Measurements from ENCODE around the gene ALDH4A1.

ALDH4A1 gene

GRCh38 chr1:18920931-18921330, 18.6 kb upstream of the ALDH4A1 start:
- DNase-seq: no peak

GRCh38 chr1:18919956-18920355, 17.6 kb upstream of the ALDH4A1 start:
- no peak for DNase-seq

GRCh38 chr1:18919197-18919905, 17.0 kb upstream of the ALDH4A1 start:
- no peak for DNase-seq

- no peak for DNase-seq
These were observed 16.1 kb upstream of the ALDH4A1 start for GRCh38 chr1:18918417-18918816.

DNA sequence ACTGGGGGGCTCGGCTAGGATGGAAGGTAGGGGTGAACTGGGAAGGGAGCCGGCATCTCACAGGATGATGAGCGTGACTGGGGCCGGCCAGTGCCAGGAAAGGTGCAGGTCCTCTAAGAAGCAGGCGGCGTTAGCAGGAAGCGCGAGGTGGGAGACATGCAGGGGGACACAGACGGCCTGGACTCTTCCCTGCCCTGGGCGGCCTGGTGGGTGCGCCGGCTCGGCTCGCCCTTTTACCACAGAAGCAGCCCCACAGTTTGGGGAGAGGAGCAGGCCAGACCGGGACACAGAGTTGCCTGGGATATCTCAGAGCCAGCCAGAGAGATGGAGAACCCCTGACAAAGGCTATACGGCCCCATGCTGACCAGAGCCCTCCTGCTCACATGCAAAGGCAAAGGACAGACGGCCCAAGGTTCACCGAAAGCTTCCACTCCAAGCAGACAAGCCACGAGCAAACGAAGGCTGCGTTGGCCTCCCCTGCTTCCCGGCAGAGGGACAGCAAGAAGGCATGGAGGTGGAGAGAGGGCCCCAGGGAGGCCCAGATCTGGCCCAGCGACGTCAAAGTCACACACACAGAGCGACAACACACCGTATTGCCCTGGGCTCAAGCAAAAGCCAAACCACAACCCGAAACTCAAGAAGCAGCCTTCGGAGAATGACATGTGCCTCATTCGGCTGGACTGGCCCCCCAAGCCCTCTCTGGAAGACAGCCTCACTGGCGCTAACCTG, 14.9 kb upstream of the ALDH4A1 start:
- no peak for DNase-seq

DNA sequence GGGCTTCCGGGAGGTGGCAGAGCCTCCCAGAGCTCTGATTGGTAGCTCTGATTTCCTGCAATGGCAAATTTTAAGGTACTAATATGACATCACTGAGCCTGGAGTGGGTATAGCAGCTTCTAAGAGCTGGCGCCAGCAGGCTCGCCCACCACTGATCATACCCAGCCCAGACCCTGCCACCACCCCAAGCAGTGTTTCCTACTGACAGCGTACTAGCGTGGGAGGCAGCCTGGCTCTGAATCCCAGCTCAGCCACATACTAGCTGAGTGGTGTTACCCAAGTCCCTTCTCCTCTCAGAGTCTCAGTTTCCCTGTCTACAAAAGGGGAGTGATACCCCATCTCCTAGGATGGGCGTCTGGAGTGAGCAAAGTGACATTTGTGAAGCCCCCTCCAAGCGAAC, 13.0 kb upstream of the ALDH4A1 start:
- DNase-seq: no peak

DNA sequence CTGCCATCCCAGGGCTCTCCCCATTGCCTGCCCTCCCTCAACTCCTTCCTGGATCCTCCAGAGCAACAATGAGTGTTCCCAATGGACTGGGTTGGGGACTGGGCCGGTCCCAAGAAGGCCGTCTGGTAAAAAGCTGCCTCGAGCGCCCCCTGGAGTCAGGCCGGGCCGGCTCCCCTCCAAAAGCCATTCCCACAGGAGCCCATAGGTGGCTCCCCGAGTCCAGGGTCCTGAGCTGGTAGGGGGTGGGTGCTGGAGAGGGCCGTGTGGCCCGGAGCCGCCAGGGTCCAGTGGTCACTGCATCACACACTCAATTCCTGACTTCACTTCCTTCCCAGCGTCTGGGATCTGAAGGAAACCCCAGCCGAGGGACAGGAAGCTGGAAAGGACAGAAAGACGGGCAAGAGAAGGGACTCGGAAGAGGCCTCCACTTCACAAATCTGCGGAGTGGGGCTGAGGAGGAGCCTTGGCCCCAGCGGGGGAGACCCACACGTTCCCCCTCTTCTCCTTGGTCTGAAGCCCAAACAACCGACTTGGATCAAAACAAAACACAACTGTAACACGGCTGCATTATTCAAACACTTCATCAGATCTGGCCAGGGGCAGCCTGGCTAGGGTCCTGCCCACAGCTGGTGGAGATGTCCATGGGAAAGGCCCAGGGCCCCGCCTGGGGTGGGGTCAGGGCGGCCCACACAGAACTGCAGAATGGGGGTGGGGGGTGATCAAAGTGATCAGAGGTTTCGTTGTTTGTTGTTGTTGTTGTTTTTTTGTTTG, 10.9 kb upstream of the ALDH4A1 start:
- DNase-seq: peak; percentile 57

- no peak for DNase-seq
These were observed 10.2 kb upstream of the ALDH4A1 start for GRCh38 chr1:18912550-18912949.

GRCh38 chr1:18908911-18909771, 6.8 kb upstream of the ALDH4A1 start:
- DNase-seq: no peak

DNA sequence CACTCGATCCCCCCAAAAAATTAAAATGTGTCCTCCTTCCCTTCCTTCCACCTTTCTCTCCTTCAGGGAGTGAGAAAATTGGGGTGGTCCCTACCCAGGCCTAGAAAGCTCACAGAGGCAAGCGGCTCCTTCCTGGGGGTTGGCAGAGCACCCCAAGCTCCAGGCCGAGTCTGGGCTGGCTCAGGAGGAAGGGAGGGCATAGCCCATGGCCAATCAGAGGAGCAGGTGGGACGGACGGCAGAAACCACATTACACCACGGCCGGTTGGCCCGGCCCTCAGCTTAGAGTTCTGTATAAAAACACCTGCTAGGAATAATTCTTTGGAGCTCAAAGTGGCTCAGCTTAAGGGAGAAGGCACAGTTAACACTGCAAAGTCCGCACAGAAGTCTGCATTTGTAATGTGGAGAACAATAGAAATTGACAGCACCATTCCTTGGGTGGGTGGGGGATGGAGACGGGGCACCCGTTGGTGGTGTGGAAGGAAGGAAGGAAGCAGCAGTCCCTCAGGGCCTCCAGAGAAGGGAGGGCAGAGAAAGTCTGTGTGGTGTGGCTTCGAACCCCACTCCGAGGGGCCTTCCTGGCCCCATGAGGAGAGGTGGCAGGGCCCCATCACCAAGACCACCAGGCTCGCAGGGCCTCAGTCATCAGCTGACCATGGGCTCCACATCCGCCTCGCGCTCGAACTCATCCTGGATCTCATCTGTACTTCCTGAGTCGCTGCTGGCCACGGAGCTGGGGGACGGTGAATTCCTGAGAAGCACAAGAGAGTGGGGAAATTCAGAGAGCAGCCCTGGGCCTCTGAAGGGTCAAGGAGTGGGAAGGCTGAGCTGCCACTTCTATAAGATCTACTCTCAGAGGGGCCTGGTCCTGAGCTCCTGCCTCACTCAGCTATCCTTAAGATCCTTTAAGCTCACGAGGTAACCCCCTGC, 5.8 kb upstream of the ALDH4A1 start:
- no peak for DNase-seq

DNA sequence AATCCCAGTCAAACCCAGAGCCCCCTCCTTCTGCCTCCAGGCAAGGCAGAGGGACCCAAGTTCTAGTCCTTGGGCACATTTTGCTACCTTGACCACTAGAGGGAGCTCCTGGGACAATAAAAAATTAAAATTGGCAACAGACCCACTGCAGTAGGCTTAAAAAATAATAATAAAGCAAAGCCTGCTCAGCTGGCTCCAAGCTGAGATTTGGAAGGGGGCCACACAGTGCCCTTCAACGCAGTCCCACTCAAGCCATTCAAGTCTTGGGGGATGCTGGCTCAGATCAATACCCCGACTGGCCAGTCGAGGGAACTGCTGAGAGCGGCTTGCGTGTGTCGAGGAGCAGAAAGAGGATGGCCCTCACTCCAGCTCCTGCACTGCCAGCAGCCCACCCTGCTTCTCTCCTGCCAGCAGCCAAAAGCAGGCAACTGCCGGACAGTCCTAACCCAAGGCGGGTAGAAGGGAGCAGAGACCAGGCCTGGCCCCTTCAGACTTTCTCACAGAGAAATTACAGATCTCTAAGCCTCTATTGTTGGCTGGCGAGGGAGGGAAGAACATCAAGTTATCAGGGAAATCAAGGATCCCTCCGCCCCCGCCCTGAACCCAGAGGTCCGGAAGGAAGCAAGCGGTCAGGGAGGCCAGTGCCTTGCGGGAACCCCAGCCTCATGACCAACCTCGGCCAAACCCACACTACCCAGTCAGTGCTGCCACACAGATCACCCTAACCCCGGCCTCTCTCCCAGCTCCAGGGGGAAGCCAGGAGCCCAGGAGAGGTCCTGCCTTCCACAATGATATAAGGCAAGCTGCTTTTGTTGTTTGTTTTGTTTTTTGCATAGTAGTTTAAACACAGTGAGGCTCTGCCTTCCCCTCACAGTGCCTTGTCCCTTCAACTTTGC, 4.9 kb upstream of the ALDH4A1 start:
- peak; percentile 34 for DNase-seq

GRCh38 chr1:18903291-18903756, 969 bp upstream of the ALDH4A1 start:
- no peak for DNase-seq

DNA sequence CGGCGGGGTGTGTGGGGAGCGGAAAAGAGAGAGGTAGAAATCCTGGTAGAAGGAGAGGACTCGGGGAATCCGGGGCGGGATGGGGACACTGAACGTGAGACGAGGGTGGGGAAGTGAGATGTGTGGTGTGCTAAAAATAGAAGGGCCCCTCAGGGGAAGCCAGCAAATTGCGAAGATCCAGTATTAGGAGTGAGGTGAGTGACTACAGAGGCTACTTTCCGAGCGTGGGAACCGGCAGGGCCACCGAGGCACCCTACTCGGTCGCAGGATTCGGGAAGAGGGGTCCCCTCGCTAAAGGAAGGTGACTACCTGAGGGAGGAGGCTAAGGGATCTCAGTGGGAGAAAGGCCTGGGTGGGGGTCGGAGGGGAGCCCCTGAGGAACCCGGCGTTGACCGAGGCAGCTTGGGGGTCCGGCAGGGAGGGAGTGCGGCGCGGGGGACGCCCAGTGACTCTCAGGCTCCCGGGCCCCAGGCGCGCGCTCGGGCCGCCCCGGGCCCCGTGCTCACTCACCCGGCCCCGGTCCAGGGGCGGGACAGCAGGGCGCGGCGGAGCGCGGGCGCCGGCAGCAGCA, 318 bp downstream of the ALDH4A1 start:
- no peak for DNase-seq

DNA sequence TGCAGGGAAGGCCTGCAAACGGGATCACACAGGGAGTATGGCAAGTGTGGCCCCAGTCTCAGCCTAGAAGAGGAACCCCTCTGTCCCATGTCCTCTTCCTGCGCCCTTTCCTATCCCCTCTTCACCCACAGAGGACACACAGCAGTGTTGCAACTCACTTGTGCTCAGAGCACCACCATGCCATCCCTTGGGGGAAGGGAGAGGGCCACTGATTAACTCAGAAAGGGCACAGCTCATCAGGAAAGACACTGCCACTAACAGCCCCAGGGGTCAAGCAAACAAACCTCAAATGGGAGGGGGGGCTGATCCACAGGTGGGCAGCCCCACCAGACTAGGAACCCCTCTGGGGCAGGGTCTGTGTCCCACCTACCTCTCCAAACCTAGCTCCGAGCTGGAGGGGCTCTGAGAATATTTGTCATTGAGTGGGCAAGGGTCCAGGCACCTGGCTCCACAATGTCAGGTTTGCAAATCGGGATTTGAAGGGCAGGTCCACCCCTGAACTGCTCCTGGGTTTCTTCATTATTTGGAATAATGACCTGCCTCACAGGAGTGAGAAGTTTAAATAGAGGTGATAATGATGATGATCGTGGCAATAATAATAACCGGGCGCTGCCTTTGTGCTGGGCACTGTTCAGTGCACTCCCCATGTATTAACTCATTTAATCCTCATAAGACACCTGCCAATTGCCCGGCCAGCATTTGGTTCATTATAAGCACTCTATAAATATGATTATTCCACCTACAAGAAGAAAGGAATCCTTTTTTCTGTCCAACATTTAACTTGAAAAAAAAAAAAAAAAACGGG, 1.0 kb downstream of the ALDH4A1 start:
- no peak for DNase-seq

DNA sequence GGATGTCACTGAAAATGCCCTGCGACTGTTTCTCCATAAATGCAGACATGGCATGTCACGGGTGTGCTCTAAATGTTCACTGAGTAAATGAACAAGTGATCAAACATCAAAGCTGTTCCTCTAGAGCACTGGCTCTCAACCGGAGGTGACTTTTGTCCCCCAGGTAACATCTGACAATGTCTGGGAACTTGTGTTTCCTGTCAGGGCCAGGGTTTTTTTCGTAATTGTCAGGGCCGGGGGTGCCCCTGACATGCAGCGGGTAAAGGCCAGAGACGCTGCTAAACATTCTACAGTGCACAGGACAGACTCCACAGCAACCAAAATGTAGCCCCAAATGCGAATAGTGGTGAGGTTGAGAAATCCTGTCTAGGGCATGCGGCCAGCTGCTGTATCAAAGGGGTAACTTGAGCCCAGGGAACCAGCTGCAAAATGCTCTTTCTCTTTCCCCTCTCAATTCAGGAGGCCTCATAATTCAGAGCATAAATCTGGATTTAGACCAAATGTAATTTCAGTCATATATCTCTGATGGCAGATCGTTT, 2.0 kb downstream of the ALDH4A1 start:
- no peak for DNase-seq

- no peak for DNase-seq
These were observed 2.8 kb downstream of the ALDH4A1 start for GRCh38 chr1:18899363-18900049.

DNA sequence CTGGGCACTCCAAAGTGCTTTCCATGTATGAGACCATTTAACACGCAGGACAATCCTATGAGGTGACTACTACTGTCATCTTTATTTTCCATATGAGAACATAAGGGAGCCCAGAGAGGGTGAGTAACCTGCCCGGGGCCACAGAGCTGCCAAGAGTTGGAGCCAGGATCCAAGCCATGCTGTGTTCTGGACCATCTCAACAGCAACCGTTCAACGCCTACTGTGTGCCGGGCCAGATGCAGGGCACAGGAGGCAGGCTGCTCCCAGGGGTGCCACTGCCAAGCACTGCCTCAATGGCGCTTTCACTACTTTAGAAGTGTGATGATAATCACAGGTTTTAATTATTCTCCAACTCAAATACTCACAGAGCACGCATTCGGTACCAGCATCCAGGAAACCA, 3.8 kb downstream of the ALDH4A1 start:
- no peak for DNase-seq

GRCh38 chr1:18895317-18895716, 7.0 kb downstream of the ALDH4A1 start:
- no peak for DNase-seq

Measured in activated effector memory CD4-positive, alpha-beta T cell treated with Interleukin-2 at 50 U/mL for 16 hours (primary cell).